Endodermal cell (in vitro differentiated cells): ENCODE data around the gene THUMPD1. TPM values are rescaled to one million over a fixed set of nuclear protein-coding genes. Genes with fewer than 3 reads are reported as not detected.
"Not testable (repeated sequence)": the region's sequence is repeated elsewhere in the genome, so short reads cannot be mapped to it uniquely, and the experiment has no call there.

Experiments
- DNase-seq: peaks from one replicate; pipeline ENCODE4 v3.0.0-alpha.2; 2017
- H3K27ac ChIP-seq: 2 replicates; pipeline ENCODE4 v1.5.1; 2013; ENCODE audit warnings: mild to moderate bottlenecking, low read depth, low read length, moderate library complexity
- H3K27me3 ChIP-seq: 2 replicates; pipeline ENCODE4 v1.6.1; 2013; ENCODE audit warnings: mild to moderate bottlenecking, low read length, moderate library complexity; ENCODE audit not compliant: insufficient read depth, control insufficient read depth, poor library complexity, severe bottlenecking
- H3K36me3 ChIP-seq: 2 replicates; pipeline ENCODE4 v1.7.0; 2013; ENCODE audit warnings: mild to moderate bottlenecking, low read length, moderate library complexity; ENCODE audit not compliant: control insufficient read depth, insufficient read depth
- H3K4me1 ChIP-seq: one replicate; pipeline ENCODE4 v1.7.0; 2013; ENCODE audit warnings: low read length; ENCODE audit not compliant: control insufficient read depth, insufficient read depth
- H3K4me3 ChIP-seq: 2 replicates; pipeline ENCODE4 v1.5.1; 2013; ENCODE audit warnings: mild to moderate bottlenecking, low read length, moderate library complexity
- H3K9ac ChIP-seq: 2 replicates; pipeline ENCODE4 v1.6.1; 2013; ENCODE audit warnings: mild to moderate bottlenecking, low read length, moderate library complexity; ENCODE audit not compliant: poor library complexity, severe bottlenecking; ENCODE audit errors: extremely low read depth
- H3K9me3 ChIP-seq: 2 replicates; pipeline ENCODE4 v1.6.1; 2013; ENCODE audit warnings: mild to moderate bottlenecking, low read length, moderate library complexity; ENCODE audit not compliant: control insufficient read depth
- H3K27ac Mint-ChIP-seq: 2 replicates; pipeline ENCODE4 v1.8.0; 2020; ENCODE audit warnings: mixed read lengths
- H3K27me3 Mint-ChIP-seq: 2 replicates; pipeline ENCODE4 v1.8.0; 2021; ENCODE audit warnings: mild to moderate bottlenecking, mixed read lengths; ENCODE audit not compliant: insufficient read depth
- H3K36me3 Mint-ChIP-seq: 2 replicates; pipeline ENCODE4 v1.8.0; 2020; ENCODE audit warnings: low read depth, mixed read lengths
- H3K4me1 Mint-ChIP-seq: 2 replicates; pipeline ENCODE4 v1.8.0; 2020; ENCODE audit warnings: mixed read lengths
- H3K4me3 Mint-ChIP-seq: 2 replicates; pipeline ENCODE4 v1.8.0; 2020; ENCODE audit warnings: mild to moderate bottlenecking, moderate library complexity, mixed read lengths
- H3K9me3 Mint-ChIP-seq: 2 replicates; pipeline ENCODE4 v1.8.0; 2020; ENCODE audit warnings: mild to moderate bottlenecking, mixed read lengths
- CTCF ChIP-seq: fragments of 200-600 bp; sonication (generic); conservative IDR thresholded peaks from 2 replicates; pipeline ENCODE4 v1.5.0; 2021; ENCODE audit warnings: antibody characterized with exemption, mild to moderate bottlenecking
- WGBS, 2 experiments: methylation state at CpG; one replicate each; pipeline versions ENCODE4 v1.1.5 to v1.1.7; 2013; ENCODE audit warnings: missing lambda C conversion rate in 2 of 2, mixed read lengths in 1 of 2; ENCODE audit not compliant: insufficient coverage in 1 of 2, insufficient read length in 1 of 2; 5-methylcytosine and 5-hydroxymethylcytosine counted together
- total RNA-seq, 2 donors: library from RNA; stranded (reverse); fragmentation: NEBNext Ultra II Directional in 1 of 2; extraction: Animal tissue kit (Norgen Biotek cat#: 25700) in 1 of 2; gene quantifications; 2 replicates in 1 of 2; 3 replicates in 1 of 2; pipeline ENCODE4 v1.2.1, GENCODE V29; 2021

The THUMPD1 gene
- total RNA-seq, 2 donors from 2014 or later: 42.3 to 55.8 TPM

DNA sequence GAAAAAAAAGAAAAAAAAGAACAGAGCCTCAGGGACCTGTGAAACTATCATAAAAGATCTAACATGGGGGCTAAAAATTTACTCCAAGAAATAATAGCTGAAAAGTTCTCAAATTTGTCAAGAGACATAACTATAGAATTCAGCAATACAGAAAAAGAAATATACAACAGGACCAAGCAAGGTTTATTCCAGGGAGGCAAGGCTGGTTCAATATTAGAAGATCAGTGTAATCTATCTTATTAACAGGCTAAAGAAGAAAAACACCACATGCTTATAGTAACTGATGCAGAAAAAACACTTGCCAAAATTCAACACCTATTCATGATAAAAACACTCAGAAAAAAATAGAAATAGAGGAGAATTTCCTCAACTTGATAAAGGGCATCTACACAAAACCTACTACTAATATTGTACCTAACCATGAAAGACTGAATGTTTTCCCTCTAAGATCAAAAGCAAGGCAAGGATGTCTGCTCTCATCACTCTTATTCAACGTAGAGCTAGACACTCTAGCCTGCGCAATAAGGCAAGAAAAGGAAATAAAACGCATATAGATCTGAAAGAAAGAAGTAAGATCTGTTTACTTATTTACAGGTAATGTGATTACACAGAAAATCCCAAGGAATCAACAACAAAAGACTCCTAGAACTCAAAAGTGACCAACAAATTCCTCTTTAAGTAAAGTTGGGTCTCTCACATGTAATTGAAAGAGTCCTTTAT is 20.9 kb upstream of the THUMPD1 start:
- 90% methylated on average over 1 of the region's 3 CpGs; no CpG with 5 or more reads in 1 of the 2 experiments for WGBS, 2 experiments
- H3K27ac Mint-ChIP-seq: no peak overlapping the region
- Histone ChIP-seq H3K4me3 (peak overlapping the region; percentile 77), H3K9me3 (peaks cover 6% of the 10 kb centered on the region), H3K9ac (no peak overlapping the region), H3K4me1 (no peaks in the 10 kb centered on the region), H3K36me3 (no peaks in the 10 kb centered on the region), H3K27me3 (no peaks in the 10 kb centered on the region), H3K27ac (no peak overlapping the region)
- peaks cover 6% of the 10 kb centered on the region for H3K4me1 Mint-ChIP-seq
- H3K27me3 Mint-ChIP-seq: peaks cover 4% of the 10 kb centered on the region
- no peak for DNase-seq
- no peak for TF ChIP-seq CTCF
- no peak overlapping the region for H3K4me3 Mint-ChIP-seq
- H3K9me3 Mint-ChIP-seq: peaks cover 18% of the 10 kb centered on the region
- no peaks in the 10 kb centered on the region for H3K36me3 Mint-ChIP-seq

DNA sequence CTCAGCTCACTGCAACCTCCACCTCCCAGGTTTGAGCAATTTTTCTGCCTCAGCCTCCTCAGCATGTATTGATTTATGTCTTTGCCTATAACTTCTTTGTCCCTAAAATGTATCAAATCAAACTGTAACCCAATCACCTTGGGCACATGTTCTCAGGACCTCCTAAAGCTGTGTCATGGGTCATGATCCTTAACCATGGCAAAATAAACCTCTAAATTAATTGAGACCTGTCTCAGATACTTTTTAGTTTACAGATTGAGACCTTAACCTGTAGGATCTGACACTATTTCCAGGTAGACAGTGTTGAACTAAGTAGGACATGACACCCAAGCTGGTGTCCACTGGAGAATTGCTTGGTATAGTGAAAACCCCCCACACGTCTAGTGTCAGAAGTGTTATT is 19.6 kb upstream of the THUMPD1 start:
- H3K4me3 Mint-ChIP-seq: no peak overlapping the region
- H3K4me1 ChIP-seq: no peaks in the 10 kb centered on the region
- H3K27me3 Mint-ChIP-seq: peaks cover 4% of the 10 kb centered on the region
- peaks cover 6% of the 10 kb centered on the region for H3K4me1 Mint-ChIP-seq
- H3K9ac ChIP-seq: no peak overlapping the region
- peaks cover 18% of the 10 kb centered on the region for H3K9me3 Mint-ChIP-seq
- TF ChIP-seq CTCF: no peak
- no peak for DNase-seq
- H3K4me3 ChIP-seq: no peak overlapping the region
- H3K27ac Mint-ChIP-seq: no peak overlapping the region
- H3K36me3 Mint-ChIP-seq: no peaks in the 10 kb centered on the region
- H3K27ac ChIP-seq: no peak overlapping the region
- no peaks in the 10 kb centered on the region for H3K36me3 ChIP-seq
- H3K9me3 ChIP-seq: peaks cover 6% of the 10 kb centered on the region
- no peaks in the 10 kb centered on the region for H3K27me3 ChIP-seq
- WGBS, 2 experiments: 80 to 97% methylated on average over 1 of the region's 1 CpG

DNA sequence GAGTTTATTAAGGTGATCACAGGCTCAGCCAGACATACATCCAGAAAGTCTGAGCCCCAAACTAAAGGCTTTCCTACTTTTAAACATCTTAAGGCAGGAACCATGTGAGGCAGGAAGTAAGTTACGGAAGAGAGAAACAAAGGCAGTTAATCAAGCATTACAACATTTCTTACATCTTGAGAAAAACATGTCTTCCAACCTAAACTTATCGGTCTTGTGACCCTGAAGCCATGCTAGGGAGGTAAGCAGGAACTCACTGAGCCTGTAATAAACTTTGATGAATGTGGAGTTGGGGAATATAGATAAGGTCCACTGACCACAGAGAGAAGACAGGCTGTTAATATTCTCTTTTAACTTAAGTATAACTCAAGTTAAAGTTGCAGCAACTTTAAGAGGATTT is 18.7 kb upstream of the THUMPD1 start:
- H3K36me3 Mint-ChIP-seq: no peaks in the 10 kb centered on the region
- H3K27me3 Mint-ChIP-seq: peaks cover 2% of the 10 kb centered on the region
- H3K27ac Mint-ChIP-seq: no peak overlapping the region

DNA sequence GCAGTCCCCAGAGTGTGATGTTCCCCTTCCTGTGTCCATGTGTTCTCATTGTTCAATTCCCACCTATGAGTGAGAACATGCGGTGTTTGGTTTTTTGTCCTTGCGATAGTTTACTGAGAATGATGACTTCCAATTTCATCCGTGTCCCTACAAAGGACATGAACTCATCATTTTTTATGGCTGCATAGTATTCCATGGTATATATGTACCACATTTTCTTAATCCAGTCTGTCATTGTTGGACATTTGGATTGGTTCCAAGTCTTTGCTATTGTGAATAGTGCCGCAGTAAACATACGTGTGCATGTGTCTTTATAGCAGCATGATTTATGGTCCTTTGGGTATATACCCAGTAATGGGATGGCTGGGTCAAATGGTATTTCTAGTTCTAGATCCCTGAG is 14.2 kb upstream of the THUMPD1 start:
- H3K27me3 ChIP-seq: peaks cover 18% of the 10 kb centered on the region
- H3K4me1 Mint-ChIP-seq, H3K4me1 ChIP-seq, H3K36me3 Mint-ChIP-seq, H3K9ac ChIP-seq, H3K9me3 Mint-ChIP-seq, H3K4me3 Mint-ChIP-seq, H3K4me3 ChIP-seq, DNase-seq, H3K27ac ChIP-seq, H3K27ac Mint-ChIP-seq, H3K36me3 ChIP-seq, H3K9me3 ChIP-seq: not testable (repeated sequence)
- WGBS, 2 experiments: no CpG with 5 or more reads among the region's 5 CpGs
- H3K27me3 Mint-ChIP-seq: peaks cover 13% of the 10 kb centered on the region

More for the DNA sequence above, 18.7 kb upstream of the THUMPD1 start:
- Histone ChIP-seq H3K36me3 (no peaks in the 10 kb centered on the region), H3K27ac (no peak overlapping the region), H3K4me3 (no peak overlapping the region), H3K9me3 (peaks cover 6% of the 10 kb centered on the region), H3K27me3 (no peaks in the 10 kb centered on the region), H3K4me1 (no peaks in the 10 kb centered on the region), H3K9ac (no peak overlapping the region)
- no peak overlapping the region for H3K4me3 Mint-ChIP-seq
- H3K9me3 Mint-ChIP-seq: peaks cover 18% of the 10 kb centered on the region
- TF ChIP-seq CTCF: no peak
- no peak for DNase-seq
- peaks cover 6% of the 10 kb centered on the region for H3K4me1 Mint-ChIP-seq
- WGBS, 2 experiments: 92% methylated on average over 2 of the region's 2 CpGs; no CpG with 5 or more reads in 1 of the 2 experiments
